GM12873 (cell line): Measurements from ENCODE around the gene PRRC2B.
A peak's percentile ranks its signal among the peaks of the same experiment; 100 is the strongest.

ENCODE experiments used
- CTCF ChIP-seq: IDR thresholded peaks from 2 replicates; pipeline ENCODE4 v1.5.1; 2012; ENCODE audit warnings: low read depth, mild to moderate bottlenecking, moderate library complexity, low read length, control low read depth; ENCODE audit not compliant: insufficient read depth; ENCODE audit errors: missing control alignments

The PRRC2B gene

GRCh38 chr9:131499254-131499767 is 105.4 kb downstream of the PRRC2B start:
- no peak for TF ChIP-seq CTCF

- TF ChIP-seq CTCF, result no peak
These were observed 106.5 kb downstream of the PRRC2B start for GRCh38 chr9:131500377-131500776.

GRCh38 chr9:131500939-131501541 is 107.2 kb downstream of the PRRC2B start:
- TF ChIP-seq CTCF, result no peak

- no peak for TF ChIP-seq CTCF
These were observed 109.1 kb downstream of the PRRC2B start, which contains the start of gene POMT1 for GRCh38 chr9:131502781-131503625. TSS of gene POMT1 (plus strand) at chr9:131502918. CDS start at chr9:131504219, 1,301 bp downstream.

GRCh38 chr9:131503626-131504465 is 110.0 kb downstream of the PRRC2B start:
- peak; percentile 10 for TF ChIP-seq CTCF

GRCh38 chr9:131505012-131505411 is 111.1 kb downstream of the PRRC2B start:
- TF ChIP-seq CTCF, result no peak
